K562 (cell line): ENCODE data around the gene MCL1. TPM values are rescaled to one million over a fixed set of nuclear protein-coding genes. Genes with fewer than 3 reads are reported as not detected.

ENCODE experiments used
- CBX3 ChIP-seq, 2 experiments: IDR thresholded peaks; 1 replicate in 1 of 2; 2 replicates in 1 of 2; pipeline ENCODE4 v1.6.1; 2012; ENCODE audit warnings: inconsistent platforms in 2 of 2, low read length in 2 of 2, borderline replicate concordance in 1 of 2, control low read depth in 1 of 2
- CHD7 ChIP-seq: fragments of 200-600 bp; sonication (generic); IDR thresholded peaks from one replicate; pipeline ENCODE4 v1.6.1; 2012; ENCODE audit warnings: mild to moderate bottlenecking, low read depth, low read length, inconsistent platforms
- ETS2 ChIP-seq: IDR thresholded peaks from 2 replicates; pipeline ENCODE4 v1.6.1; 2016; ENCODE audit warnings: borderline replicate concordance, missing genetic modification characterization, mild to moderate bottlenecking, moderate library complexity, missing compliant biosample characterization; ENCODE audit not compliant: poor library complexity, severe bottlenecking
- NR2C1 ChIP-seq, 2 experiments: fragments of 450-650 bp; IDR thresholded peaks; 2 replicates each; pipeline ENCODE4 v1.6.1; 2017; ENCODE audit warnings: mild to moderate bottlenecking in 2 of 2, antibody characterized with exemption in 1 of 2, inconsistent platforms in 1 of 2, missing compliant biosample characterization in 1 of 2, missing genetic modification characterization in 1 of 2
- NRF1 ChIP-seq, 2 experiments: fragments of 450-650 bp; IDR thresholded peaks in 1 of 2; conservative IDR thresholded peaks in 1 of 2; 2 replicates each; pipeline ENCODE4 v1.6.1; 2014; ENCODE audit warnings: mild to moderate bottlenecking in 2 of 2
- PML ChIP-seq: IDR thresholded peaks from 2 replicates; pipeline ENCODE4 v1.6.1; 2012; ENCODE audit warnings: low read length, inconsistent platforms
- POLR2A ChIP-seq: fragments of 450-650 bp; conservative IDR thresholded peaks from 2 replicates; pipeline ENCODE4 v1.6.1; 2016
- PRMT5 ChIP-seq: sonication (generic); formaldehyde crosslinking; IDR thresholded peaks from 2 replicates; pipeline ENCODE4 v1.5.0; 2020; ENCODE audit warnings: missing genetic modification reagents
- SMAD2 ChIP-seq: fragments of 150-350 bp; IDR thresholded peaks from 2 replicates; pipeline ENCODE4 v1.6.1; 2014; ENCODE audit warnings: low read depth, mild to moderate bottlenecking, low read length
- SMC3 ChIP-seq: conservative IDR thresholded peaks from 2 replicates; pipeline ENCODE4 v1.6.1; 2011; ENCODE audit warnings: low read depth, low read length, improper control_type of control experiment; ENCODE audit not compliant: insufficient read depth
- SNIP1 ChIP-seq: fragments of 450-650 bp; IDR thresholded peaks from 2 replicates; pipeline ENCODE4 v1.7.1; 2017; ENCODE audit warnings: low read depth, mild to moderate bottlenecking
- TCF3 ChIP-seq: sonication (generic); formaldehyde crosslinking; IDR thresholded peaks from 2 replicates; pipeline ENCODE4 v1.4.0; 2020; ENCODE audit warnings: mild to moderate bottlenecking, missing genetic modification reagents
- TRIM24 ChIP-seq, 2 experiments: fragments of 450-650 bp; IDR thresholded peaks; 2 replicates each; pipeline ENCODE4 v1.6.1; 2016
- ZNF174 ChIP-seq: fragments of 250-450 bp; sonication (Bioruptor Pico); IDR thresholded peaks from 2 replicates; pipeline ENCODE4 v1.4.0; 2020; ENCODE audit warnings: mild to moderate bottlenecking
- ZSCAN32 ChIP-seq: fragments of 450-650 bp; formaldehyde crosslinking; IDR thresholded peaks from 2 replicates; pipeline ENCODE4 v1.4.0; 2020; ENCODE audit warnings: mild to moderate bottlenecking, moderate library complexity
- polyA plus RNA-seq, 8 experiments: library from polyadenylated mRNA; depleted of rRNA in 4 of 8; stranded (reverse) in 5 of 8; unstranded in 3 of 8; fragments of >200 nt; fragmentation: Nextera tagmentation in 2 of 8; fragmentation: Illumina TruSeq in 1 of 8; extraction: Ambion mirVana in 2 of 8; extraction: Trizol in 1 of 8; gene quantifications; 2 replicates each; pipeline versions ENCODE4 v1.2.1 to v1.2.3, GENCODE V29; 2011 to 2014; ENCODE audit warnings: inconsistent platforms in 1 of 8, missing spikeins in 1 of 8
- total RNA-seq, 7 experiments: library from RNA; depleted of rRNA in 6 of 7; stranded (reverse); fragments of >200 nt in 6 of 7; fragmentation: Illumina TruSeq in 2 of 7; extraction: Trizol in 2 of 7; gene quantifications; 2 replicates each; pipeline versions ENCODE4 v1.2.1 to v1.2.3, GENCODE V29; 2011 to 2021; ENCODE audit warnings: low replicate concordance in 1 of 7
- TF ChIP-seq, protein P1 (sequence below), 2 experiments: fragments of 450-650 bp in 1 of 2; sonication (generic) in 1 of 2; formaldehyde crosslinking in 1 of 2; IDR thresholded peaks in 1 of 2; conservative IDR thresholded peaks in 1 of 2; 2 replicates each; pipeline versions ENCODE4 v1.6.1 to v1.8.1; 2016 to 2023; ENCODE audit warnings: mild to moderate bottlenecking in 2 of 2, moderate library complexity in 2 of 2, inconsistent platforms in 1 of 2, missing genetic modification reagents in 1 of 2

The MCL1 gene
- total and polyA plus RNA-seq, 9 of the 15 experiments (the other 6 are each of a cell fraction or from before 2014, with no cell fraction given) = 27.1 to 224 (median 138) TPM

- TF ChIP-seq SMC3 (0 out of 2 replicates have a peak, but pooled peaks have one; percentile 4), TRIM24 (IDR thresholded peaks at IDR 0.05) (0 out of 4 replicates have a peak, but pooled peaks of 1 of the 2 experiments have one; percentile 21), SMAD2 (no peak), SNIP1 (no peak), NR2C1 (IDR thresholded peaks at IDR 0.05) (no peak), NR2C1 (tag; IDR thresholded peaks at IDR 0.05) (no peak), ETS2 (tag) (no peak), CHD7 (peak; percentile 9), NRF1 (conservative IDR thresholded peaks at IDR 0.05 in 1 of 2, IDR thresholded peaks at IDR 0.05 in 1 of 2) (peak in 1 of 2 experiments; percentile 65; a peak in 3 of 4 replicates), ZNF174 (CRISPR knock-in tag) (no peak), PML (peak; percentile 31; the same call in 1 of the 2 replicates), POLR2A (peak; percentile 48), TCF3 (CRISPR knock-in tag) (no peak), ZSCAN32 (CRISPR knock-in tag) (no peak; the same call in 1 of the 2 replicates), CBX3 (IDR thresholded peaks at IDR 0.05; ENCODE audit: borderline replicate concordance in 1 of 2, low read length in 2 of 2) (0 out of 3 replicates have a peak, but pooled peaks of 1 of the 2 experiments have one; percentile 5), PRMT5 (CRISPR knock-in tag) (no peak)
- TF ChIP-seq, protein P1, sequence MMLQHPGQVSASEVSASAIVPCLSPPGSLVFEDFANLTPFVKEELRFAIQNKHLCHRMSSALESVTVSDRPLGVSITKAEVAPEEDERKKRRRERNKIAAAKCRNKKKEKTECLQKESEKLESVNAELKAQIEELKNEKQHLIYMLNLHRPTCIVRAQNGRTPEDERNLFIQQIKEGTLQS (IDR thresholded peaks at IDR 0.05) = peak; percentile 80
- TF ChIP-seq, protein P1 (CRISPR knock-in tag; conservative IDR thresholded peaks at IDR 0.05) = no peak; the same call in 1 of the 2 replicates
Observed at GRCh38 chr1:150561254-150561973, 18.0 kb downstream of the MCL1 start (continued).
